Ascending aorta (tissue), 2 donors: ENCODE measurements around the gene MFSD2A. TPM values are rescaled to one million over a fixed set of nuclear protein-coding genes. Genes with fewer than 3 reads are reported as not detected.
"Not testable (repeated sequence)": the region's sequence is repeated elsewhere in the genome, so short reads cannot be mapped to it uniquely, and the experiment has no call there.

Experiments
- DNase-seq, 2 donors: peaks; one replicate each; pipeline ENCODE4 v3.0.0-alpha.2; 2019; ENCODE audit warnings: low spot score in 2 of 2
- H3K27ac ChIP-seq, 2 donors: fragments of 200-600 bp; sonication (generic); one replicate each; pipeline ENCODE4 v1.5.1; 2016 to 2017; ENCODE audit warnings: mild to moderate bottlenecking in 1 of 2
- H3K27me3 ChIP-seq: fragments of 200-600 bp; sonication (generic); one replicate; pipeline ENCODE4 v1.5.1; 2017
- H3K36me3 ChIP-seq, 2 donors: fragments of 200-600 bp; sonication (generic); one replicate each; pipeline ENCODE4 v1.5.1; 2016
- H3K4me1 ChIP-seq, 2 donors: fragments of 200-600 bp; sonication (generic); one replicate each; pipeline ENCODE4 v1.5.1; 2016 to 2017; ENCODE audit warnings: mild to moderate bottlenecking in 1 of 2
- H3K4me3 ChIP-seq, 2 donors: fragments of 200-600 bp; sonication (generic); one replicate each; pipeline ENCODE4 v1.5.1; 2016 to 2017; ENCODE audit warnings: mild to moderate bottlenecking in 1 of 2
- H3K9me3 ChIP-seq, 2 donors: fragments of 200-600 bp; sonication (generic); one replicate each; pipeline ENCODE4 v1.5.1; 2016
- CTCF ChIP-seq, 3 experiments: fragments of 200-600 bp in 2 of 3; fragments of 450-650 bp in 1 of 3; sonication (generic) in 2 of 3; IDR thresholded peaks; one replicate each; pipeline ENCODE4 v1.5.1; 2016 to 2019; ENCODE audit warnings: antibody characterized with exemption in 3 of 3, mild to moderate bottlenecking in 1 of 3, moderate library complexity in 1 of 3
- intact Hi-C: fragments of 100-400 bp; cut with DNase I; formaldehyde crosslinking; loops from one replicate; pipeline ENCODE4 v1.15.1; 2023
- total RNA-seq: library from RNA; depleted of rRNA; stranded (reverse); fragments of >200 nt; gene quantifications from one replicate; pipeline ENCODE4 v1.1.0, GENCODE V29; 2016

The MFSD2A gene
- total RNA-seq, 1 donor from 2014 or later, result 0.32 TPM

- no peak for TF ChIP-seq CTCF (IDR thresholded peaks at IDR 0.05)
- intact Hi-C loops, result no loop called here
Measured at GRCh38 chr1:39981385-39981784, 26.4 kb downstream of the MFSD2A start.

GRCh38 chr1:39981945-39982344 is 27.0 kb downstream of the MFSD2A start:
- Histone ChIP-seq H3K36me3 (no peaks in the 10 kb centered on the region), H3K27ac (no peak overlapping the region), H3K4me3 (no peak overlapping the region), H3K4me1 (no peaks in the 10 kb centered on the region), H3K27me3 (no peaks in the 10 kb centered on the region), H3K9me3 (no peaks in the 10 kb centered on the region)
- DNase-seq, result no peak
- no peak for TF ChIP-seq CTCF (IDR thresholded peaks at IDR 0.05)
- intact Hi-C loops, result no loop called here

More at GRCh38 chr1:39981385-39981784, 26.4 kb downstream of the MFSD2A start:
- H3K27ac ChIP-seq, result no peak overlapping the region
- H3K27me3 ChIP-seq, result no peaks in the 10 kb centered on the region
- no peaks in the 10 kb centered on the region for H3K36me3 ChIP-seq
- no peak for DNase-seq
- H3K4me3 ChIP-seq, result no peak overlapping the region
- H3K4me1 ChIP-seq, result no peaks in the 10 kb centered on the region
- no peaks in the 10 kb centered on the region for H3K9me3 ChIP-seq

- H3K4me1 ChIP-seq, H3K36me3 ChIP-seq, H3K27ac ChIP-seq, H3K4me3 ChIP-seq, DNase-seq, H3K9me3 ChIP-seq, H3K27me3 ChIP-seq, intact Hi-C loops: not testable (repeated sequence)
Measured at GRCh38 chr1:39984480-39984879, 29.5 kb downstream of the MFSD2A start.

GRCh38 chr1:39984951-39985350 is 30.0 kb downstream of the MFSD2A start:
- TF ChIP-seq CTCF (IDR thresholded peaks at IDR 0.05), result no peak
- no peak overlapping the region for H3K4me3 ChIP-seq
- H3K27me3 ChIP-seq, result no peaks in the 10 kb centered on the region
- H3K27ac ChIP-seq, result no peak overlapping the region
- no peaks in the 10 kb centered on the region for H3K36me3 ChIP-seq
- no peaks in the 10 kb centered on the region for H3K9me3 ChIP-seq
- H3K4me1 ChIP-seq, result no peaks in the 10 kb centered on the region
- no peak for DNase-seq
- intact Hi-C loops, result no loop called here

GRCh38 chr1:39987869-39988268 is 32.9 kb downstream of the MFSD2A start:
- Histone ChIP-seq H3K9me3 (no peaks in the 10 kb centered on the region), H3K27ac (no peak overlapping the region), H3K4me1 (no peaks in the 10 kb centered on the region), H3K27me3 (no peaks in the 10 kb centered on the region), H3K36me3 (no peaks in the 10 kb centered on the region), H3K4me3 (no peak overlapping the region)
- DNase-seq, result no peak
- intact Hi-C loops, result no loop called here
- no peak for TF ChIP-seq CTCF (IDR thresholded peaks at IDR 0.05)

- Histone ChIP-seq H3K9me3 (no peaks in the 10 kb centered on the region), H3K27ac (no peak overlapping the region), H3K27me3 (no peaks in the 10 kb centered on the region), H3K4me1 (no peaks in the 10 kb centered on the region), H3K4me3 (no peak overlapping the region), H3K36me3 (no peaks in the 10 kb centered on the region)
- intact Hi-C loops, result no loop called here
- TF ChIP-seq CTCF (IDR thresholded peaks at IDR 0.05), result no peak
- no peak for DNase-seq
Measured at GRCh38 chr1:39988618-39989343, 33.8 kb downstream of the MFSD2A start.
